Esophagus mucosa (tissue), 1 donor: ENCODE data around the gene BLMH. TPM values are rescaled to one million over a fixed set of nuclear protein-coding genes. Genes with fewer than 3 reads are reported as not detected.
A peak's percentile ranks its signal among the peaks of the same experiment; 100 is the strongest.
"Not testable (repeated sequence)": the region's sequence is repeated elsewhere in the genome, so short reads cannot be mapped to it uniquely, and the experiment has no call there.

ENCODE experiments used
- ATAC-seq: fragments of 200-7000 bp; cut with Tn5 transposase; one replicate; pipeline ENCODE4 v1.9.1; 2020
- total RNA-seq: library from RNA; stranded (reverse); gene quantifications from one replicate; pipeline ENCODE4 v1.2.4, GENCODE V29; 2023
- donor health status: DM: yes; HTN: yes; CAD: no.

BLMH gene
- total RNA-seq, 1 donor from 2014 or later, result 25.4 TPM

- ATAC-seq, result no peak
Observed at GRCh38 chr17:30248786-30249185, 43.0 kb downstream of the BLMH start.

- no peak for ATAC-seq
Observed at GRCh38 chr17:30246460-30246859, 45.3 kb downstream of the BLMH start.

- peak; percentile 78 for ATAC-seq
Observed at GRCh38 chr17:30244853-30245385, 46.8 kb downstream of the BLMH start.

GRCh38 chr17:30243568-30243967, 48.2 kb downstream of the BLMH start:
- ATAC-seq, result no peak

GRCh38 chr17:30243002-30243401, 48.7 kb downstream of the BLMH start:
- no peak for ATAC-seq

- ATAC-seq, result no peak
Observed at GRCh38 chr17:30241051-30241450, 50.7 kb downstream of the BLMH start.

GRCh38 chr17:30240177-30240576, 51.6 kb downstream of the BLMH start:
- ATAC-seq, result no peak

GRCh38 chr17:30239089-30239462, 52.7 kb downstream of the BLMH start:
- no peak for ATAC-seq

GRCh38 chr17:30238387-30239088, 53.2 kb downstream of the BLMH start:
- no peak for ATAC-seq

GRCh38 chr17:30238003-30238344, 53.8 kb downstream of the BLMH start:
- no peak for ATAC-seq

GRCh38 chr17:30237296-30238002, 54.3 kb downstream of the BLMH start:
- no peak for ATAC-seq

- peak; percentile 62 for ATAC-seq
Observed at GRCh38 chr17:30236766-30237165, 55.0 kb downstream of the BLMH start.

- no peak for ATAC-seq
Observed at GRCh38 chr17:30236297-30236624, 55.5 kb downstream of the BLMH start.

- peak; percentile 61 for ATAC-seq
Observed at GRCh38 chr17:30235386-30236296, 56.1 kb downstream of the BLMH start, which contains the start of gene SLC6A4. Gene SLC6A4, minus strand, starts transcription at chr17:30235697. Its CDS starts 13,739 bp downstream, at chr17:30221958.

GRCh38 chr17:30234964-30235363, 56.8 kb downstream of the BLMH start:
- no peak for ATAC-seq

- ATAC-seq, result no peak
Observed at GRCh38 chr17:30234296-30234695, 57.4 kb downstream of the BLMH start.

GRCh38 chr17:30232824-30233427, 58.8 kb downstream of the BLMH start:
- ATAC-seq, result no peak

- no peak for ATAC-seq
Observed at GRCh38 chr17:30232015-30232823, 59.5 kb downstream of the BLMH start.

GRCh38 chr17:30230596-30231125, 61.1 kb downstream of the BLMH start:
- ATAC-seq, result peak; percentile 34

GRCh38 chr17:30230009-30230408, 61.7 kb downstream of the BLMH start:
- ATAC-seq, result not testable (repeated sequence)

GRCh38 chr17:30229012-30229411, 62.7 kb downstream of the BLMH start:
- peak; percentile 63 for ATAC-seq
